AG04450 (cell line): ENCODE data around the gene PARP3. TPM values are rescaled to one million over a fixed set of nuclear protein-coding genes. Genes with fewer than 3 reads are reported as not detected.
"Not testable (repeated sequence)": the region's sequence is repeated elsewhere in the genome, so short reads cannot be mapped to it uniquely, and the experiment has no call there.

Source experiments
- CTCF ChIA-PET: fragments of 300-600, 350-600 bp; formaldehyde crosslinking; extraction: SDS; loops from one replicate; lab custom pipeline; 2022; ENCODE audit warnings: antibody characterized with exemption, inconsistent platforms; lab: Charles Lee
- POLR2A ChIA-PET: fragments of 350-600 bp; formaldehyde crosslinking; extraction: SDS; loops from one replicate; lab custom pipeline; 2021; ENCODE audit warnings: antibody characterized with exemption, inconsistent platforms; lab: Yijun Ruan, JAX
- DNase-seq: peaks from one replicate; pipeline ENCODE4 v3.0.0-alpha.2; 2011; ENCODE audit warnings: low read depth, low spot score
- H3K27ac ChIP-seq: one replicate; pipeline ENCODE4 v1.5.1; 2012; ENCODE audit warnings: low read depth, low read length, control low read depth
- H3K27me3 ChIP-seq: one replicate; pipeline ENCODE4 v1.6.0; 2012; ENCODE audit warnings: low read length; ENCODE audit not compliant: control insufficient read depth, insufficient read depth
- H3K4me3 ChIP-seq: 2 replicates; pipeline ENCODE4 v1.5.1; 2011; ENCODE audit warnings: mild to moderate bottlenecking, low read depth, low read length, control low read depth
- H3K9me3 ChIP-seq: 2 replicates; pipeline ENCODE4 v1.5.1; 2012; ENCODE audit warnings: low read length; ENCODE audit not compliant: control insufficient read depth, insufficient read depth
- polyA plus RNA-seq: library from polyadenylated mRNA; depleted of rRNA; stranded (reverse); fragments of >200 nt; gene quantifications from 2 replicates; pipeline ENCODE4 v1.2.3, GENCODE V29; 2011
- TF ChIP-seq, protein P1 (sequence below): IDR thresholded peaks from 2 replicates; pipeline ENCODE4 v1.5.1; 2011; ENCODE audit warnings: low read depth, low read length, control low read depth, inconsistent platforms

The PARP3 gene
- polyA plus RNA-seq, 1 experiment = 7.5 TPM

- Histone ChIP-seq H3K9me3 (no peaks in the 10 kb centered on the region; the same call in 1 of the 2 replicates), H3K4me3 (no peak overlapping the region), H3K27me3 (no peaks in the 10 kb centered on the region), H3K27ac (no peak overlapping the region)
- ChIA-PET POLR2A (no interaction called here), CTCF (no interaction called here)
- no peak for DNase-seq
- TF ChIP-seq, protein P1, sequence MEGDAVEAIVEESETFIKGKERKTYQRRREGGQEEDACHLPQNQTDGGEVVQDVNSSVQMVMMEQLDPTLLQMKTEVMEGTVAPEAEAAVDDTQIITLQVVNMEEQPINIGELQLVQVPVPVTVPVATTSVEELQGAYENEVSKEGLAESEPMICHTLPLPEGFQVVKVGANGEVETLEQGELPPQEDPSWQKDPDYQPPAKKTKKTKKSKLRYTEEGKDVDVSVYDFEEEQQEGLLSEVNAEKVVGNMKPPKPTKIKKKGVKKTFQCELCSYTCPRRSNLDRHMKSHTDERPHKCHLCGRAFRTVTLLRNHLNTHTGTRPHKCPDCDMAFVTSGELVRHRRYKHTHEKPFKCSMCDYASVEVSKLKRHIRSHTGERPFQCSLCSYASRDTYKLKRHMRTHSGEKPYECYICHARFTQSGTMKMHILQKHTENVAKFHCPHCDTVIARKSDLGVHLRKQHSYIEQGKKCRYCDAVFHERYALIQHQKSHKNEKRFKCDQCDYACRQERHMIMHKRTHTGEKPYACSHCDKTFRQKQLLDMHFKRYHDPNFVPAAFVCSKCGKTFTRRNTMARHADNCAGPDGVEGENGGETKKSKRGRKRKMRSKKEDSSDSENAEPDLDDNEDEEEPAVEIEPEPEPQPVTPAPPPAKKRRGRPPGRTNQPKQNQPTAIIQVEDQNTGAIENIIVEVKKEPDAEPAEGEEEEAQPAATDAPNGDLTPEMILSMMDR = no peak
These were observed 46.4 kb downstream of the PARP3 start for GRCh38 chr3:51988286-51989146.

DNA sequence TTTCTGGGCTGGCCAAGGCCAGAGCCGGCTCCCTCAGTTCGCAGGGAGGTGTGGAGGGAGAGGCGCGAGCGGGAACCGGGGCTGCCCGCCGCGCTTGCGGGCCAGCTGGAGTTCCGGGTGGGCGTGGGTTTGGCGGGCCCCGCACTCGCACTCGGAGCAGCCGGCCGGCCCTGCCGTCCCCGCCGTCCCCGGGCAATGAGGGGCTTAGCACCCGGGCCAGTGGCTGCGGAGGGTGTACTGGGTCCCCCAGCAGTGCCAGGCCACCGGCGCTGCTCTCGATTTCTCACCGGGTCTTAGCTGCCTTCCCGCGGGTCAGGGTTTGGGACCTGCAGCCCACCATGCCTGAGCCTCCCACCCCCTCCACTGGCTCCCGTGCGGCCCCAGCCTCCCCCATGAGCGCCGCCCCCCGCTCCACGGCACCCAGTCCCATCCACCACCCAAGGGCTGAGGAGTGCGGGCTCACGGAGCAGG is 48.4 kb downstream of the PARP3 start:
- H3K4me3 ChIP-seq, H3K9me3 ChIP-seq, DNase-seq, H3K27me3 ChIP-seq, CTCF ChIA-PET, H3K27ac ChIP-seq: not testable (repeated sequence)
- POLR2A ChIA-PET = interaction anchor here (1.3 to 2.9 kb wide), 2 partner anchors 8 to 66 kb away, joined by 5 to 20 read pairs; partner anchors contain the start of genes ACY1 and DUSP7

GRCh38 chr3:51992017-51992682 is 50.0 kb downstream of the PARP3 start:
- Histone ChIP-seq H3K27me3 (no peaks in the 10 kb centered on the region), H3K4me3 (no peak overlapping the region), H3K27ac (no peak overlapping the region), H3K9me3 (no peaks in the 10 kb centered on the region; the same call in 1 of the 2 replicates)
- ChIA-PET POLR2A (interaction anchor here (1.1 to 2.9 kb wide), 5 partner anchors 9 to 68 kb away, joined by 4 to 20 read pairs (median 4); partner anchors contain the start of genes ACY1 and DUSP7), CTCF (interaction anchor here (1.4 to 2.5 kb wide), 3 partner anchors 9 to 51 kb away, joined by 5 to 8 read pairs (median 5); partner anchors contain the start of genes ABHD14A, ABHD14B and RRP9)
- no peak for DNase-seq
- TF ChIP-seq, protein P1 = no peak

DNA sequence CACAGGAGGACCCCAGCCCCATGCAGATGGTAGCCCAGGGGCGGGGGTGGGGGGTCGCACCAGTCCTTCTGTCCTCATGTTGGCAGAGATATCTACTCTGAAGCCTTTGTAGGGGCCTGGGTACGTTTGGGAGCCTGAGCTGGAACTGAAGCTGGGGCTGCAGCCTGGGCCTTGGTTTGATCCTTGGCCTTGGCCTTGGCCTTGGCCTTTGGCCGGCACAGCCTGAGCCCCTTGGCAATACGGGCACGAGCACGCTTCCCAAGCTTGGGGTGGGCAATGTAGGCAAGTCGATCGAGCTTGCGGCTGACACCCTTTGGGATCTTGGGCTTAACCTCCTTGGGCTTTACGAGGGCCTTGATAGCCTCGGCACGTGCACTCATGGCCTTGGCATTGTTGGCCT is 51.5 kb downstream of the PARP3 start:
- POLR2A ChIA-PET = interaction anchor here (0.7 to 1.5 kb wide), 3 partner anchors 62 to 198 kb away, joined by 3 to 4 read pairs (median 3); partner anchors contain the start of gene DUSP7
- H3K4me3 ChIP-seq = not testable (repeated sequence)

GRCh38 chr3:51994530-51994929 is 52.4 kb downstream of the PARP3 start:
- TF ChIP-seq, protein P1 = no peak
- H3K27ac ChIP-seq = no peak overlapping the region
- POLR2A ChIA-PET = interaction anchor here (2.4 kb wide), 1 partner anchor 11 kb away, joined by 29 read pairs; the partner anchor contains the start of gene ACY1

More for the DNA sequence above, 51.5 kb downstream of the PARP3 start:
- not testable (repeated sequence) for H3K27ac ChIP-seq, DNase-seq, H3K9me3 ChIP-seq, H3K27me3 ChIP-seq
- CTCF ChIA-PET = interaction anchor here (1.4 to 1.8 kb wide), 2 partner anchors 52 to 151 kb away, joined by 3 to 4 read pairs; partner anchors contain the start of gene RRP9

More at GRCh38 chr3:51994530-51994929, 52.4 kb downstream of the PARP3 start:
- Histone ChIP-seq H3K4me3 (peak overlapping the region; percentile 76), H3K9me3 (no peaks in the 10 kb centered on the region; the same call in 1 of the 2 replicates), H3K27me3 (peaks cover 2% of the 10 kb centered on the region)
- no peak for DNase-seq
- CTCF ChIA-PET = interaction anchor here (0.6 to 1.8 kb wide), 4 partner anchors 9 to 150 kb away, joined by 3 to 6 read pairs (median 4); partner anchors contain the start of gene RRP9
